CD14-positive monocyte (primary cell): Measurements from ENCODE around the gene INPP4B. TPM values are rescaled to one million over a fixed set of nuclear protein-coding genes. Genes with fewer than 3 reads are reported as not detected.

Experiments
- DNase-seq, 3 donors: peaks; one replicate each; pipeline ENCODE4 v3.0.0-alpha.2; 2011 to 2022
- H2AFZ ChIP-seq: 2 replicates; pipeline ENCODE4 v1.6.0; 2012; ENCODE audit warnings: mild to moderate bottlenecking, low read depth, low read length, inconsistent platforms; ENCODE audit not compliant: insufficient read depth, poor library complexity, severe bottlenecking
- H3K27ac ChIP-seq, 2 donors: 1 replicate in 1 of 2; 2 replicates in 1 of 2; pipeline ENCODE4 v1.5.1; 2012 to 2013; ENCODE audit warnings: low read length in 2 of 2, control low read depth in 1 of 2, inconsistent platforms in 1 of 2, low read depth in 1 of 2, mild to moderate bottlenecking in 1 of 2
- H3K27me3 ChIP-seq, 2 donors: one replicate each; pipeline versions ENCODE4 v1.6.0 to v1.6.1; 2011 to 2013; ENCODE audit warnings: low read length in 2 of 2; ENCODE audit not compliant: control insufficient read depth in 2 of 2, insufficient read depth in 2 of 2
- H3K36me3 ChIP-seq, 2 donors: replicated peaks in 1 of 2; 1 replicate in 1 of 2; 2 replicates in 1 of 2; pipeline versions ENCODE4 v1.5.1 to v1.6.1; 2012 to 2013; ENCODE audit warnings: low read length in 2 of 2, control low read depth in 1 of 2, inconsistent platforms in 1 of 2, mild to moderate bottlenecking in 1 of 2; ENCODE audit not compliant: insufficient read depth in 2 of 2, control insufficient read depth in 1 of 2
- H3K4me1 ChIP-seq, 2 donors: 1 replicate in 1 of 2; 2 replicates in 1 of 2; pipeline versions ENCODE4 v1.5.1 to v1.6.1; 2012 to 2013; ENCODE audit warnings: low read length in 2 of 2, control low read depth in 1 of 2, inconsistent platforms in 1 of 2, mild to moderate bottlenecking in 1 of 2, moderate library complexity in 1 of 2; ENCODE audit not compliant: insufficient read depth in 2 of 2, control insufficient read depth in 1 of 2
- H3K4me2 ChIP-seq: replicated peaks from 2 replicates; pipeline ENCODE3; 2012; ENCODE audit warnings: low read length, moderate library complexity, mild to moderate bottlenecking; ENCODE audit not compliant: poor library complexity, severe bottlenecking; ENCODE audit errors: extremely low read depth
- H3K4me3 ChIP-seq, 3 experiments: fragments of 200-600 bp in 1 of 3; sonication (generic) in 1 of 3; replicated peaks in 1 of 3; 1 replicate in 2 of 3; 2 replicates in 1 of 3; pipeline ENCODE4 v1.5.1; 2011 to 2013; ENCODE audit warnings: low read length in 3 of 3, mild to moderate bottlenecking in 3 of 3, control low read depth in 2 of 3, low read depth in 2 of 3, inconsistent platforms in 1 of 3, moderate library complexity in 1 of 3
- H3K79me2 ChIP-seq: 2 replicates; pipeline ENCODE4 v1.6.0; 2012; ENCODE audit warnings: mild to moderate bottlenecking, control low read depth, inconsistent platforms, low read length, moderate library complexity; ENCODE audit not compliant: insufficient read depth
- H3K9ac ChIP-seq: 2 replicates; pipeline ENCODE4 v1.6.0; 2017; ENCODE audit warnings: low read length, mild to moderate bottlenecking; ENCODE audit not compliant: insufficient read depth, poor library complexity, severe bottlenecking
- H3K9me3 ChIP-seq, 2 donors: replicated peaks in 1 of 2; 1 replicate in 1 of 2; 2 replicates in 1 of 2; pipeline versions ENCODE4 v1.5.1 to v1.6.1; 2012 to 2013; ENCODE audit warnings: low read length in 2 of 2, control low read depth in 1 of 2; ENCODE audit not compliant: control insufficient read depth in 1 of 2, insufficient read depth in 1 of 2
- H4K20me1 ChIP-seq: 2 replicates; pipeline ENCODE4 v1.6.0; 2012; ENCODE audit warnings: mild to moderate bottlenecking, low read length, control low read depth, moderate library complexity; ENCODE audit not compliant: insufficient read depth
- H3K27ac Mint-ChIP-seq, 7 donors: one replicate each; pipeline ENCODE4 v1.8.0; 2020; ENCODE audit warnings: mild to moderate bottlenecking in 7 of 7, mixed read lengths in 7 of 7, moderate library complexity in 6 of 7, inconsistent platforms in 2 of 7
- H3K27me3 Mint-ChIP-seq, 3 donors: one replicate each; pipeline ENCODE4 v1.8.0; 2021 to 2022; ENCODE audit warnings: low read depth in 3 of 3, mild to moderate bottlenecking in 3 of 3, mixed read lengths in 3 of 3, moderate library complexity in 3 of 3, inconsistent platforms in 1 of 3
- H3K36me3 Mint-ChIP-seq, 2 donors: one replicate each; pipeline ENCODE4 v1.8.0; 2020; ENCODE audit warnings: mixed read lengths in 2 of 2, inconsistent platforms in 1 of 2, mild to moderate bottlenecking in 1 of 2
- H3K4me1 Mint-ChIP-seq: one replicate; pipeline ENCODE4 v1.8.0; 2020; ENCODE audit warnings: mild to moderate bottlenecking, mixed read lengths
- H3K4me3 Mint-ChIP-seq, 2 donors: one replicate each; pipeline ENCODE4 v1.8.0; 2020; ENCODE audit warnings: mild to moderate bottlenecking in 2 of 2, mixed read lengths in 2 of 2, moderate library complexity in 1 of 2
- H3K9me3 Mint-ChIP-seq, 7 donors: one replicate each; pipeline ENCODE4 v1.8.0; 2020 to 2022; ENCODE audit warnings: mixed read lengths in 7 of 7, mild to moderate bottlenecking in 6 of 7, moderate library complexity in 6 of 7, inconsistent platforms in 2 of 7
- CTCF ChIP-seq: fragments of 200-600 bp; IDR thresholded peaks from one replicate; pipeline ENCODE4 v1.8.0; 2022; ENCODE audit warnings: antibody characterized with exemption, mild to moderate bottlenecking
- WGBS: methylation state at CpG from one replicate; pipeline ENCODE4 v1.1.5; 2013; ENCODE audit warnings: missing lambda C conversion rate; ENCODE audit not compliant: insufficient coverage; 5-methylcytosine and 5-hydroxymethylcytosine counted together
- intact Hi-C, 2 donors: fragments of 100-400 bp; cut with micrococcal nuclease; formaldehyde crosslinking; loops; one replicate each; pipeline versions ENCODE4 v1.15.0 to v1.15.1; 2023
- polyA plus RNA-seq, 3 donors: library from polyadenylated mRNA; depleted of rRNA in 1 of 3; unstranded in 2 of 3; stranded (reverse) in 1 of 3; fragments of 300-500 nt in 2 of 3; fragments of >200 nt in 1 of 3; fragmentation: Illumina TruSeq in 2 of 3; gene quantifications; 1 replicate in 2 of 3; 2 replicates in 1 of 3; pipeline ENCODE4 v1.2.3, GENCODE V29; 2012 to 2021

Gene INPP4B
- polyA plus RNA-seq, 3 donors = 0.13 to 0.38 (median 0.22) TPM

GRCh38 chr4:142473218-142473959, 372.7 kb downstream of the INPP4B start:
- no peaks in the 10 kb centered on the region for H4K20me1 ChIP-seq
- no peak overlapping the region for H2AFZ ChIP-seq
- no peaks in the 10 kb centered on the region for H3K27me3 Mint-ChIP-seq
- no peak overlapping the region for H3K4me3 ChIP-seq
- H3K79me2 ChIP-seq = no peaks in the 10 kb centered on the region
- no peak overlapping the region for H3K27ac Mint-ChIP-seq
- no peaks in the 10 kb centered on the region for H3K36me3 Mint-ChIP-seq
- no peaks in the 10 kb centered on the region for H3K36me3 ChIP-seq
- TF ChIP-seq CTCF = no peak
- H3K4me1 Mint-ChIP-seq = peaks cover 4% of the 10 kb centered on the region
- no peak for DNase-seq
- no peak overlapping the region for H3K4me2 ChIP-seq
- no peak overlapping the region for H3K4me3 Mint-ChIP-seq
- no peaks in the 10 kb centered on the region for H3K4me1 ChIP-seq
- H3K9ac ChIP-seq = no peak overlapping the region
- WGBS = 86% methylated on average over 5 of the region's 5 CpGs
- no peaks in the 10 kb centered on the region for H3K27me3 ChIP-seq
- peaks cover 0 to 9% (median 2%) of the 10 kb centered on the region in 7 donors for H3K9me3 Mint-ChIP-seq
- H3K9me3 ChIP-seq = peaks cover 0 to 3% of the 10 kb centered on the region in 2 donors
- H3K27ac ChIP-seq = no peak overlapping the region
- intact Hi-C loops = no loop called here

- no peak for DNase-seq
- H3K4me3 ChIP-seq = no peak overlapping the region
- no peak overlapping the region for H2AFZ ChIP-seq
- H3K27me3 Mint-ChIP-seq = peaks cover 0 to 1% (median 0%) of the 10 kb centered on the region in 3 donors
- peaks cover 0 to 3% (median 2%) of the 10 kb centered on the region in 7 donors for H3K9me3 Mint-ChIP-seq
- H3K36me3 ChIP-seq = no peaks in the 10 kb centered on the region
- H3K79me2 ChIP-seq = no peaks in the 10 kb centered on the region
- H3K4me2 ChIP-seq = no peak overlapping the region
- intact Hi-C loops = no loop called here
- H3K27ac Mint-ChIP-seq = no peak overlapping the region
- no peak overlapping the region for H3K4me3 Mint-ChIP-seq
- H3K9me3 ChIP-seq = peaks cover 0 to 6% of the 10 kb centered on the region in 2 donors
- no peak overlapping the region for H3K27ac ChIP-seq
- 91% methylated on average over 4 of the region's 4 CpGs for WGBS
- no peaks in the 10 kb centered on the region for H3K4me1 Mint-ChIP-seq
- H3K27me3 ChIP-seq = no peaks in the 10 kb centered on the region
- no peak overlapping the region for H3K9ac ChIP-seq
- no peaks in the 10 kb centered on the region for H4K20me1 ChIP-seq
- TF ChIP-seq CTCF = no peak
- no peaks in the 10 kb centered on the region for H3K4me1 ChIP-seq
- no peaks in the 10 kb centered on the region for H3K36me3 Mint-ChIP-seq
Measured at GRCh38 chr4:142467088-142467487, 379.0 kb downstream of the INPP4B start.
